NCI-H2081 treated with DMSO at 0.1 percent for 48 hours (cell line): Measurements from ENCODE around the gene P3H2.
"Not testable (repeated sequence)": the region's sequence is repeated elsewhere in the genome, so short reads cannot be mapped to it uniquely, and the experiment has no call there.

ENCODE experiments used
- DNase-seq: peaks from one replicate; lab custom pipeline; 2025; lab: John Stamatoyannopoulos, UW

P3H2 gene

DNA sequence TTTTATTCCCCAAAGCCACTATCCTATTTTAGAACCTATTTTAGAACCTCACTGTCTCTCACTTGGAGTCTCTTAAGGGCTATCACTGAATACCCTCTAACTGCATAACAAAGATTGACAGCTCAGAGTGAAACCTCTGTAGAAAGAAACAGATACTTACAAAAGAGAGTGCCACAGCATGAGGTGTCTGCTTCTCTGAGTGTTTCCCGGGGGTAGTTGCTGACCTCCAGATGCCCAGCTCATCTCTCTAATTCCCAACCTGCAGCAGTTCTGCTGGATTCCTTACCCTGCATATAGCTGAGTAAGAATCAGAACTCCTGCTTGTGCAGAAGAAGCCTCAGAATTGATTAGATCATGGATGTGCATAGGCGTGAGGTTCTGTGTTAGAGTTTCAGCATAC lies 34.5 kb downstream of the P3H2 start:
- no peak for DNase-seq

- no peak for DNase-seq
Observed at GRCh38 chr3:190084983-190085382, 35.7 kb downstream of the P3H2 start.

GRCh38 chr3:190083635-190084034 lies 37.1 kb downstream of the P3H2 start:
- no peak for DNase-seq

DNA sequence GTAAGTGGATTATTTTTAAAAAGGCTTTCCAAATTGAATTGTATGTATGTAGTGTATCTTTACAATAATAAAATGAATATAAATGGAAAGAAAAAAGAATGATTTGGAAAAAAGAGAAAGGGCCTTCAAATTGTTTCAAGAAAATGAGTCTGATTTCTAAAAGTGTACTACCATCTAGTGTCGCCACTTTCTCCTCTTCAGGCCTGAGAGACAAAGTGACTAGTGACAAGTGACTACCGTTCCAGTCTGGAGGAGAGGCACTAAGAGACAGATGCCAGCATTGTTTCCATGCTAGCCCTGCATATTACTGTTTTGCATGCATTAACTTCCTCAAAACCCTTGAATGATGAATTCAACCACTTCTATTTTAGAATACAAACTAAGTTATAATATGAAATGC lies 39.3 kb downstream of the P3H2 start:
- DNase-seq, result no peak

DNA sequence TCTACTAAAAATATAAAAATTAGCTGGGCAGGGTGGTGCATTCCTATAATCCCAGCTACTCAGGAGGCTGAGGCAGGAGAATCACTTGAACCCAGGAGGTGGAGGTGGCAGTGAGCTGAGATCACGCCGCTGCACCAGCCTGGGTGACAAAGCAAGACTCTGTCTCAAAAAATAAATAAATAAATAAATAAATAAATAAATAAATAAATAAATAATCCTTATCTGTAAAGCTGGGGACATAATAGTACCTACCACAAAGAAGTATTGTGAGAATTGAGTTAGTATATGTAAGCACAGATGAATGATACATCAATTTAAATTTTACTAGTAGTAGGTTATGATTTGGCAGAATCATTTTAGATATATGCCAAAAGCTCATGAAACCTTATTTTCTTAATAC lies 41.5 kb downstream of the P3H2 start:
- not testable (repeated sequence) for DNase-seq

GRCh38 chr3:190077395-190078045 lies 43.2 kb downstream of the P3H2 start:
- DNase-seq, result no peak

GRCh38 chr3:190076601-190077394 lies 43.9 kb downstream of the P3H2 start:
- no peak for DNase-seq

DNA sequence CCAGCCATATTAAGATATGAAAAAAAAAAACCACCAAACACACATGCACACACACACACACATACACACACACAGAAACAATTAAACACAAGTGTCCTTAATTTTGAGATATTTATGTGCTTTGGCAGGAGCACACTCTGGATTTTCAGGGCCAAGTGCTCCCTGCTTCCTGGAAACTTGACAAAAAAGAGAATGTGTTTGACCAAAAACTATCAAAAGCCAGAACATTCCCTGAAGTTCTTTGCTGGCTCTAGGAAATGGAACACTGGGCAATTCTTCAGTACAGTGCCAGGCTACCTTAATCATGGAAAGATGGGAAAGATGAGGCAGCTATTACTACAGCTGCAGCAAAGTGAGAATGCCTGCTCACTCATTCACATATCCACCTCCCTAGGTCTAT lies 44.6 kb downstream of the P3H2 start:
- no peak for DNase-seq

GRCh38 chr3:190074817-190075216 lies 45.9 kb downstream of the P3H2 start:
- DNase-seq, result no peak

DNA sequence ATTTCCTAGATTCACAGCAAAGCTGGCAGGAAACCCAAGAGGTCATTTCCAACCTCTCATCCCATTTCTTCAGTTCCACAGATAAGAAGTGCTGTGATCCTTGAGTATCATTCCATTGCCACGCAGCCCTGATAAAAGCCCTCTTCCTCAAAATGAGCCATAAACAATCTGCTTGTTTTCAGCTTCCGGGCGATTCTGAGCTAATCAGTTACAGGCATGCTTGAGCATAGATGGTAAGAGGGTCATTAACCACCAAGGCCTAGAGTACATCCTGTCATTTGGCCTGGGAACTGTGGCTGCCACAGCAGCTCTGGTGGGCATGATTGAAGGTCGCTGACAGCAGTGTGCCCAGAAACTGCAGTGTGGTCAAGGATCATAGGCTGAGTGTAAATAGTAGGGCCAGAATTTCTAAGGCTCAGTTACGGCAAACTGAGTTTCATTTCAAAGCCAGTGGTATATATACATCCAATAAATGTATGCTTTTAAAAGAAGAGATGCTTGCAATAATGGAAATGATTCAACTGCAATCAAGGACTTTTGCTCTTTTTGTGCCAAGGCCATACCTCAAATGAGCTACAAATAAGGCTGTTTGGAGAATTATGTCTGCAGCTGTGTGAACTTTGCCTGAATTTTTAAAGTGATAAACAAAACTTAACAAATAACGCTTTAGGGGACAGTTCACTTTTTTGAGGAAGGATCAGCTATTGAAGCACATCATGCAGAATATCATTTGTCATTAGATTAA lies 47.3 kb downstream of the P3H2 start:
- no peak for DNase-seq

- DNase-seq, result no peak
Observed at GRCh38 chr3:190072856-190073255, 47.8 kb downstream of the P3H2 start.

GRCh38 chr3:190071921-190072320 lies 48.8 kb downstream of the P3H2 start:
- not testable (repeated sequence) for DNase-seq

DNA sequence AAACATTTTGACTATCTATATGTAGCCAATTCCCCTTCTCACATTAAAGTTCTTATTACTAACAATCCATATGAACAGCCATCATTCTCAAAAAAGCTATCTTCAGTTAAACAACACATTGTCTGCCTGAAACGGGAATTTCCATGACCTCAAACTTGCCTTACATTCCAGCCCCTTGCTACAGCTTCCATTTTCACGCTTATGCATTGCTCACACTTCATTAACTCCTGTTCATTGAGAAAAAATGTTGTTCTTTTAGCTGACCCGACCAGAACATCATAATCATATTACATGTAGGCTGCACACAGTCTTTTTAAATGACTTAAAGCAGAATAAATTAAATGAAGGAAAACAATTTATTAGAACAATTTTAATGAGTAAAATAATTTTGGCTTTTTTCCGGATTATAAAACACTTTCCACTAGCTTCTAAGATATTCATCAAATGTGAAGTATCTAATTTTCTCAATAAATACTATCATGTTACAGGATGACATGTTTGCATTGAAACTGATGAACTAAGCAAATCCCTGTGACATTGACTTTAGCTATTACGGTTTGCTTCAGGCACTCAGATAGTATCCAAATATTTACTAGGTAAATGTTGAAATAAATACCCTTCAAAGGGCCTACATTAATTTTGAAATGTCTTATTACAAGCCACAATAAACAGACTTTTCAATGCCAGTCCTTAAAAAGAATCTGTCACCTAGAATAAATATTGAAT lies 49.9 kb downstream of the P3H2 start:
- DNase-seq, result no peak

GRCh38 chr3:190065204-190065603 lies 55.5 kb downstream of the P3H2 start:
- DNase-seq, result no peak

DNA sequence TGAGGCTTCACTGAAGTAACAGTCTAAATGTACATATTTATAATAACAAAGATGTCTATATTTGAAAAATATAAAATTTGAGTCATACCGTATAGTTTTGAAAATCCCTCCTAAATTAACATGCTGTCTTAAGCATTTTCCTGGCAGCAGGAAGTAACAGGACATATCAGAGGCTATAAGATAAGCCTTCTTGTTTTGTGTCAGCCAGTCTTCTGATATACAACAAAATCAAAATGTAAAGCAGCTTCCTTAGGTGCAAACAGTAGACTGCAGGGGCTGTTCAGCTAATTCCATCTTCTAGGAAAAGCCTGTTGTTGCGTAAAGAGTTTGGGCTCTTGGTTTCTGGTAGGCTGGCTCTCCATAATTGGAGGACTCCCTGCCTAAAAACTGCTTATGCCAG lies 56.0 kb downstream of the P3H2 start:
- no peak for DNase-seq

GRCh38 chr3:190064112-190064511 lies 56.6 kb downstream of the P3H2 start:
- DNase-seq, result no peak

GRCh38 chr3:190063490-190063889 lies 57.2 kb downstream of the P3H2 start:
- DNase-seq, result no peak

DNA sequence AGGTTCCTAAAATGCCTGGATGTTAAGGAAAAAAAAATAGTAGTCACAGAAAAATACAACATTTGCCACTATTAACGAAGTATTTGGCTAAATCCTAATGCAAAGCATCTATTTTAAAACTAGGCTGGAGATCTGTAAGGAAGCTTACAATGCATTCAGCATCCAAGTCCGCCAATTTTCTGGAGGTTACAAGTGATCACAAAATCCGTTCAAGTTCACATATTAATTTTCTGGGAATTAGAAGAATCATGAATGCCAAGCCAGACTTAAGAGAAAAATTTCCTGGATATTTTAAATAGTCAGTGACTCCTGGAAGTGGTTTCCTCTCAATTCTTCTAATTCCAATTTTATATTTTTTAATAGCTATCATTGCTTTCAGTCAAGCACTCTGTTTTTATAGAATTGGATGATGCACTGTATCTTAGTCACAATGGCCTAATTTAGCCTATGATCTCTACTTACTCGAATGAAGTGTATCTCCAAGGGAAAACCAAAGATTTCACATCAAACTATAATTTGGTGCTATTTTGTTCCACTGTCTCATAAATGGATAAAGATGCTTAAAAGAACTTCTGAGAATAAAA lies 60.4 kb downstream of the P3H2 start:
- no peak for DNase-seq

DNA sequence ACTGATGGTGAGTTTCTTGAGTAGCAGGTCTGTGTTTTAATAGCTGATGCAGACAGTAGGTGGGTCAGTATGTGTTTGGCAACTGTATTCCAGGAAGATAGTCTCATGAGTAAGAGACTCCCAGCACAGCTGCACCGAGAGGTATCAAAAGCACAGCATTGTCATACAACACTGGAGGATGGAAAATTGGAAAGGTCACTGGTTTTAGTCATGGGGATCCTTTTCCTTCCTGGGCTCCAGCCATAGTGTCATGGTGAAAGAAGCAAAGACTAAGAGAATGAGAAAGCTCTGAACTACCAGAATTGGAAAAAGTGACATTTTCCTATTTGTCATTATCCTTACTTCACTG lies 61.5 kb downstream of the P3H2 start:
- no peak for DNase-seq

DNA sequence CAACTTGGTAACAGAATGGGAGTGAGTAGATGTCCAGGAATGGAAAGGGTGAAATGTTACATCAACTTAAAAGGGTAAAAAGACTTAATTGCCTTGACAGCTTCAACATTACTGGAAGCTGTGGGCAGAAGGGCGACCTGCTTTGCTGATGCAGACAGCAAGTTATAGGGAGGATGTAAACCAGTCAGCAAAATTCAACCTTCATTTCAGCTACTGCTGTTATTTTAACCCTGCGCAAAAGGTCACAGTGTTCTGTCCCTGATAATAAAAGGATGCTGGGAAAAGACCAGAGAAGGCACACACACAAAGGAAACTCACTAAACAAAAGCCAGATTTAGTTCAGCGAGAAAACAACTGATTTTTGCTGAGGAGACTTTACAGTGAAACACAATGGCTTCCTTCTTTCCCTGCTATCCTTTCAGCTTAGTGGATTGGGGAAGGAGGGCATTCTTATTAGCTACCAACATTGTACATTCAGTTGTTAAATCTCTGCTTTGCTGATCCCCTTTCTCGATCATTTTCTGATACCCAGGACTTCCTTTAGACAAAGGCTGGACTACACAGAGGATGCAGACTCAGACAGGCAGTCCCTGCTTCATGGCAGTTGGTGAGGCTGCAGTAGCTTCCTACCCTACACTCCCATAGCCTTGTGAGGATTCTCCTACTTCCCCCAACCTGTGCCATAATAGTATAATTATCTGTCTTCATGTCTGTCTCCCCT lies 62.0 kb downstream of the P3H2 start:
- no peak for DNase-seq

GRCh38 chr3:190056742-190057141 lies 64.0 kb downstream of the P3H2 start:
- no peak for DNase-seq
